HEK293T (cell line): Measurements from ENCODE around the gene CD47.

ENCODE experiments used
- BHLHE40 ChIP-seq: fragments of 450-650 bp; IDR thresholded peaks from 2 replicates; pipeline ENCODE4 v1.6.1; 2016; ENCODE audit warnings: mild to moderate bottlenecking, moderate library complexity, borderline replicate concordance
- ELF4 ChIP-seq: fragments of 450-650 bp; IDR thresholded peaks from 2 replicates; pipeline ENCODE4 v1.6.1; 2017; ENCODE audit warnings: antibody characterized with exemption
- FOXA1 ChIP-seq: fragments of 450-650 bp; IDR thresholded peaks from 2 replicates; pipeline ENCODE4 v1.6.1; 2016; ENCODE audit warnings: mild to moderate bottlenecking
- FOXK2 ChIP-seq: fragments of 450-650 bp; IDR thresholded peaks from 2 replicates; pipeline ENCODE4 v1.6.1; 2016; ENCODE audit warnings: mild to moderate bottlenecking
- FOXM1 ChIP-seq: fragments of 450-650 bp; IDR thresholded peaks from 2 replicates; pipeline ENCODE4 v1.6.1; 2017; ENCODE audit warnings: mild to moderate bottlenecking, borderline replicate concordance
- SP1 ChIP-seq: fragments of 450-650 bp; IDR thresholded peaks from 2 replicates; pipeline ENCODE4 v1.6.1; 2017
- TARDBP ChIP-seq: fragments of 450-650 bp; IDR thresholded peaks from 2 replicates; pipeline ENCODE4 v1.6.1; 2016

DNA sequence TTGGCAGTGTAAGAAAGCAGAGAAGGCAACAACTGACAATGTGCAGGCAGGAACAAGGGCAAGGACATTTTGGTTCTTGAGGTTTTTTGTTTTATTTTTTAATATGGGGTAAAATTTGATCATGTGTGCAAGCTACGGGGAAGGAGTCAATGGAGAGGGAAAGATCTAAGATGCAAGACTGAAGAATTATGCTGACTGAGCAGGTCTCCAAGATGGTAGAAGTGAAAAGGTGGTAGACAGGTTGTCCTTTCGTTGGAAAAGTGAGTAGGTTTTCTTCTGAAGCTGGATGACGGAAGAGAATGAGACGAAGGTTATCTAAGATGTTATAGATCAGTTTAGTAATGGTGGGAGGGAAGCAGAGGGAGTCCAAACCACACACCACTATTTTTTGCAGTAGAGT lies 4.2 kb downstream of the CD47 start:
- TF ChIP-seq TARDBP, result no peak
- TF ChIP-seq FOXM1, result no peak
- TF ChIP-seq SP1, result no peak
- TF ChIP-seq FOXK2, result no peak
- TF ChIP-seq ELF4, result no peak
- no peak for TF ChIP-seq BHLHE40
- TF ChIP-seq FOXA1, result no peak
